PC-9 (cell line): Measurements from ENCODE around the gene MTHFD1L.

Experiments used
- CTCF ChIP-seq: fragments of 200-600 bp; sonication (generic); conservative IDR thresholded peaks from 2 replicates; pipeline ENCODE4 v1.6.1; 2017; ENCODE audit warnings: mixed run types, antibody characterized with exemption, mild to moderate bottlenecking, moderate library complexity
- EZH2 ChIP-seq: fragments of 200-600 bp; sonication (generic); IDR thresholded peaks from 2 replicates; pipeline ENCODE4 v1.8.0; 2017; ENCODE audit warnings: antibody characterized with exemption, low read depth

GRCh38 chr6:151141685-151142084 lies 276.2 kb downstream of the MTHFD1L start:
- TF ChIP-seq CTCF: no peak
- no peak for TF ChIP-seq EZH2
